ENCODE measurements around the gene ARL5B.

ARL5B gene

GRCh38 chr10:18658271-18659124 lies 733 bp upstream of the ARL5B start:
- DNase-seq (ENCODE audit: low spot score) = no peak

GRCh38 chr10:18659819-18660535 lies 746 bp downstream of the ARL5B start:
- no peak for DNase-seq (ENCODE audit: low spot score)

- DNase-seq (ENCODE audit: low spot score) = no peak
Observed at GRCh38 chr10:18660816-18661431, 1.7 kb downstream of the ARL5B start.

GRCh38 chr10:18664841-18665478 lies 5.7 kb downstream of the ARL5B start:
- DNase-seq (ENCODE audit: low spot score) = no peak

GRCh38 chr10:18665815-18666558 lies 6.8 kb downstream of the ARL5B start:
- DNase-seq (ENCODE audit: low spot score) = no peak

GRCh38 chr10:18666810-18667209 lies 7.6 kb downstream of the ARL5B start:
- DNase-seq (ENCODE audit: low spot score) = no peak

GRCh38 chr10:18668026-18668425 lies 8.8 kb downstream of the ARL5B start:
- no peak for DNase-seq (ENCODE audit: low spot score)

- DNase-seq (ENCODE audit: low spot score) = no peak
Observed at GRCh38 chr10:18675086-18675801, 16.0 kb downstream of the ARL5B start.

- no peak for DNase-seq (ENCODE audit: low spot score)
Observed at GRCh38 chr10:18680754-18681153, 21.5 kb downstream of the ARL5B start.

- no peak for DNase-seq (ENCODE audit: low spot score)
Observed at GRCh38 chr10:18681366-18681765, 22.1 kb downstream of the ARL5B start.

GRCh38 chr10:18681971-18682411 lies 22.8 kb downstream of the ARL5B start:
- DNase-seq (ENCODE audit: low spot score) = no peak

GRCh38 chr10:18683427-18683826 lies 24.2 kb downstream of the ARL5B start:
- DNase-seq (ENCODE audit: low spot score) = no peak

GRCh38 chr10:18684416-18684815 lies 25.2 kb downstream of the ARL5B start:
- DNase-seq (ENCODE audit: low spot score) = no peak

- DNase-seq (ENCODE audit: low spot score) = no peak
Observed at GRCh38 chr10:18684953-18685352, 25.7 kb downstream of the ARL5B start.

GRCh38 chr10:18685555-18685954 lies 26.3 kb downstream of the ARL5B start:
- DNase-seq (ENCODE audit: low spot score) = no peak

GRCh38 chr10:18687195-18687594 lies 28.0 kb downstream of the ARL5B start:
- DNase-seq (ENCODE audit: low spot score) = no peak

GRCh38 chr10:18687706-18688105 lies 28.5 kb downstream of the ARL5B start:
- no peak for DNase-seq (ENCODE audit: low spot score)

GRCh38 chr10:18689498-18689897 lies 30.3 kb downstream of the ARL5B start:
- DNase-seq (ENCODE audit: low spot score) = no peak

- no peak for DNase-seq (ENCODE audit: low spot score)
Observed at GRCh38 chr10:18690541-18690940, 31.3 kb downstream of the ARL5B start.

GRCh38 chr10:18699849-18700840 lies 40.9 kb downstream of the ARL5B start:
- no peak for DNase-seq (ENCODE audit: low spot score)
